CD1c-positive myeloid dendritic cell (primary cell): ENCODE data around the gene AMBP.
"Not testable (repeated sequence)": the region's sequence is repeated elsewhere in the genome, so short reads cannot be mapped to it uniquely, and the experiment has no call there.

Experiments
- DNase-seq: peaks from one replicate; pipeline ENCODE4 v3.0.0-alpha.2; 2016; ENCODE audit errors: extremely low spot score

Gene AMBP

DNA sequence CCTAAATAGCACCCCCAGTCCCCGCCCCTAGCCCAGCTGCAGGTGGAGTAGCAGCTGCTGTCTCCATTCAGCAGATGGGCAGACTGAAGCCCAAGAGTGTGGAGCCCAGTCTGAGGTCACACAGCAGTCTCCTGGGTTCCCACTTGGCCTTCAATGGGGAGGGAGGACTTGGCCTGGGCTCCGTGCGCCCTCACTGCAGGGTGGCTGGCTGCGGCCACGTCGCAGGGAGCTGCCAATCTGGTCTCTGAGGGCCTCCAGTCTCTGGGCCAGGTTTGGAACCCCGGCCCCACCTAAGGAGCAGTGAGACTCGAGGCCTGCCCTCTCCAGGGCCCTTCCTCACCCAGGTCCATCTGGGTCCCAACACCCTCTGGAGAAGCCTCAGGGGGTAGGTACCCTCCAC lies 13.6 kb upstream of the AMBP start:
- no peak for DNase-seq

DNA sequence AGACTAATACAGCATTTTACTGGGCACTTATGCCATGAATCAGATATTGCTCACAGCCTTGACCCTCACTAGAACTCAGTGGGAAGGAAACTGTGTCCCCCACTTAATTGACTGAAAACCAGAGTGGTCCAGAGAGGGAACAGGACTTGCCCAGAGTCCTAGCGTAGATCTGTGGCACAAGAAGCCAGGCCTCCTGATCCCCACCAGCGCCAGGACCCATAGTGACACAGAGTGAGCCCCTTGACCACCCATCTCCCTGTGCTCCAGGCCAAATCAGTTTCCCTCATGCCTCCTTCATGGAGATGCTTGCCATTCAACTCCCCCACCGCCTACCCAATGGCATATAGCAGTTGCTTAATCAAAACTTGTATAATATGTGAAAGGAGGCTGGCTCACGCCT lies 12.7 kb upstream of the AMBP start:
- DNase-seq: no peak

DNA sequence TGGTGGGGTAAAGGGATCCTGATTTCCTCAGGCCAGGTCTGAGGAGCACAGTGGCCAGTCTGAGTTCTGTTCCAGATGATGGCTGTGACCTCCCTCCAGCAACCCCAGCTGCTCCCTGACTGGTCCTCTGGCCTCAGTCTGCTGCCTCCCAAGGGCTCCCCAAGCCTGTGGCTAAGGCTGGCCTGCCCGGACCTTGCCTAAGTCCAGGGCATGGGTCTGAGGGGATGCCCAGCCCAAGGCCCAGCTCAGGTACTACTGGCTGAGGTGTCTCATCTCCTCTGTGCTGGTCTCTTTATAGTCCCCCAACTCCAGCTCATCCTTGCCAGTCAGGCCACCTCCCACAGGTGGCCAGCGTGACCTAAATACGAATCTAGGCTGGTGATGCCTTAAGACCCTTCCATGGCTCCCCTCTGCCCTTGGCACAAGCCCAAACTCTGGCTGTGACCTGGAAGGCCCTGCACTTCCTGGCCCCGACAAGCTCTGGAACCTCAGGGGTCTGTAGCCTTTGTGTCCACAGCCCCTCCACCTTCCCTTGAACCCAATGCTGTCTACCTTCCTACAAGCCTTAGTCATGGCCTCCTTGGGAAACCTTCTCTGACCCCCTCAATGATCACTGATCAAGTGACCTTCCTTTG lies 11.2 kb upstream of the AMBP start:
- DNase-seq: no peak

DNA sequence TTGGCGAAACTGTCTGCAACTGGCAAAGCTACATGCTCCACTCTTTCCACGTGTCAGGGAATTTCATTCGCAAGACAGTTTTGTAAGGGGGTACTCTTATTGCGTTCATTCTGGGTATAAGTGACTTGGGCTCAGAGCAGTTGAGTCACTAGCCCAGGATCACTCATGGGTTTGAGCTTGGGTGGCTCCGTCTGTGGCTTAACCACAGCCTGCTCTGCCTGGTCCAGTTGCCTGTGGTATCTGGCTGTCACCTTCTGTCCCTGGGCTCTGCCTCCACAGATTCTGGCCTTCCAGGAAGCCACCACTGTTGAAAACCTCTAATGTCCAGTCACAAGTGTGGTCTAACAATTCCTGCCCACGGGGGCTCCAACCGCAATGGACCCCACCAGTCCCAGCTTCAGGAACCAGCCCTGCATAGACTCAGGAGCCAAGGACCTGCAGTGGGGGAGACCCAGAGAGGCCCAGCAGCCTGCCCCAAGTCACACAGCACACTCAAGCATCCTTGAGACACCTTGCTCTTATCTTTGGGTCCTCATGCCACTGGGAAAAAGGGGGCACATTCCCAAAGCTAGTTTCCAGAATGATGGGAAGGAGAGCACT lies 10.6 kb upstream of the AMBP start:
- DNase-seq: no peak

DNA sequence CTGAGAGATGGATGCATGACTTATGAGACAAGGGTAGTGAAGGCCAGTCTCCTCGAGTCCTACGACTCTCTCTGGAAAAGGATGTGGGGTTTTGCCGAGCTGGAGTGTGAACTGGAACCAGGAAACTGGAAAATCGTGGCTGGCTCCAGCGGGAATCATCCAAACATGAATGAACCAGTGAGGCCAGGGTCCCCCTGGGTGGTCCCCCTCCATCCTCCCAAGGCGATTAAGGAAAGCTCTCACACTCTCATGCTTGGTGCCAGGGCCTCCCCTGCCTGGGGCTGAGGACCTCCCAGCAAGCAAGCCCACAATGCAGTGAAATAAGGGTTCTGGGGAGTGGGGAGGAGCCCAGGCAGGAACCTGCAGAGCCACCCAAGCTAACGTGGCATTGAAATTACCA lies 9.6 kb upstream of the AMBP start:
- no peak for DNase-seq

DNA sequence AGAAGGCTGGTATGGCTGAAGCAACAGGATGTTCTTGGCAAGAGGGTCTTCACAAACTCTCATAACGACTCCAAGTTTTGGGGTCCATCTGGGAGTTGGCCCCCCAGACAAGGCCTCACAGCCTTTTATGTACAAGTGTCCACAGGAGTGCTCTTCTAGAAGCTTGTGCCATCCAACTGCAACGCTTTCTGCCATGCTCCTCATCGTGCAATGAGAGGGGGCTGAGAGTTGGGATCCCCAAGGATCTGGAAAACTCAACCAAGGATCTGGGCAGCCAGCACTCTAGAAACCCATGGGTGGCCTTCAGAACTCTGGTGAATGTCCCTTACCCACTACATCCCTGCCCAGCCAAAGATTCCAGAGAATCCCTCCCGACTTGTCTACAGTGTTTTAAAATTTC lies 8.5 kb upstream of the AMBP start:
- DNase-seq: no peak

DNA sequence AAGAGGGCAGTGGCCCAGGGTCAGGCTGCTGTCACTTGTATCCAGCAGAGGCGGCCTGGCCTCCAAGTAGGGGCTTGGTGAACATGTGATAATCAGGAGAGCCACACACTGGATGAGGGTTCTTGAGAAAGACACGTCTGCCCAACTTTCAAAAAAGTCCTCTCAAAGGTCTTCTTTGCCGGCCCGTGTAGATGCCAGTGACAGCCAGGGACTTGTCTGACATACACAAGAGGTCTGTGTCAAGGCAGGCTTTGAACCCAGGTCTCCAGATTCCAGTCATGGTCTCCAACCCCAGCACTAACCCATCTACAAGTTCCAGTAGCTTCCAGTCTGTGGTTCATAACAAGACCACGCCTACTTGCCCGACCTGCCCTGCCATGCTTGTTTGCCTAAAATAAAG lies 7.9 kb upstream of the AMBP start:
- no peak for DNase-seq

DNA sequence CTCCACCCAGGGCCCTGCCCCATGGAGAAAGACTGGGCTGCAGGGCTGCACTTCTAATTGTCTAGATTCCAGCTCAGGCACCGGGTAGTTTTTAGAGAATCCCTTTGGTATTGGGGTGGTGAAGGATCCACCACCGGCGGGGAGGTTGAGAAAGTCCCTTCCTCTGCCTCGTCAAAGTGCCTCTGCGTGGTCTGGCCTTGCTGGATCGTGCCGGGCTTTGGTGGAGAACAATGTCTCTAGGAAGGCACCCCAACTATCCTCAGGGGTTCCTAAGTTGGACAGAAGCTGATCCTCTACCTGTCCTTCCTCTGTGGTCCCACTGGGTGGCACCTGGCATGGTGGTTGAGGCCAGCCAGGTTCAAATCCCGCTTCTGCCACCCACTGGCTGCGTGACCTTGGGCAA lies 7.3 kb upstream of the AMBP start:
- DNase-seq: no peak

DNA sequence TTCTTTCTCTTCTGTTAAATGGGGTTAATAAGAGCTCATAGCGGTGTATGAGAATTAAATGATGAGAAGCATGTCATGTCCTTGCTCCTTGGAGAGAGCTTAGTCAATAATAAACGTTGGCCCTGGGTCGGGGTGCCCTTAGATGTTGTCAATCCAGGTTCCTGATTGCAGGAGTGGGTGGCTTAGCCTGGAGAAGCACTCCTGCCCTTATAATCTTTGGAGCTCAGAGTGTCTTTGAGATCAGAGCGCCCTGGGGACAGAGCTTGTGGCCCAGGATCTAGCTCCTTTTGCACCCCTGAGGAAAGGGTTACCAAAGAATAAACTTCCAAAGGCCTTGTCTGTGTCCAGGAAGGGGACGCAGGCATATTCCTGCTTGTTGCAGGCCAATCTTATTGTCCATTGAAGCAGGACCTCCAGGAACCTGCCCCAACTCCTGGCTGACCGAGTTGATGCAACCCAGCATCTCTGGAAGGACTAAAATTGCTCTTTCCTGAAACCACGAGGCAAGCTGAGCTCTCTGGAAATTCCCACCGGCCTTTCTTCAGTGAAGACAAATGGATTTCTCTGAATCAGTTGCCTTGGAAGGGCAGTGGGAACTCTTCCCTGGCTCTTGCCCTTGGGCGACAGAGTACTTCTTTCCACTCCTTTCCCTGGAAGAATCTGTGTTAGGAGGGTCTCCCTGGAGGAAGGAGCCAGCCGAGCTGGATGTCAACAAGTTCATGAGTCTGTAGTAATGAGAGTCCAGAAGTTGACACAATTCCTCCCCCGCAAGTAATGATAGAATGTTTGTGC lies 6.4 kb upstream of the AMBP start:
- no peak for DNase-seq

DNA sequence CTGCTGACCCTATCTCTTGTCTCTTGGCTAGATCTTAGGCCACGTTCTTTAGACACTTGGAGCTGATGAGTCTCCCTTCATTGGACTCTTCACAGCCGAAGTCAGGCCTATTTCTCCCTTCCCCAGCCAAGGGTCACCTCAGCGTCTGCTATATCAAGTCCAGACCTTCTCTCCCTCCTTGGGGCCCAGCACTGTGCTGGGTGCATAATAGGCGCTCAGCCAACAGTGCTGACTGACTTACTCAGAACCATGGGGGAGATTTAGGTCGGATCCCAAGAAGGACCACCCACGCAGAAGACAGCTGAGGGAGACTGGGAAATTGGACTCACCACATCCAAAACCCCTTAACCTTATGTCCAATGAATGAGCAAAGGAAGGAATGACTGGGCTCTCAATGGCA lies 5.6 kb upstream of the AMBP start:
- DNase-seq: no peak

DNA sequence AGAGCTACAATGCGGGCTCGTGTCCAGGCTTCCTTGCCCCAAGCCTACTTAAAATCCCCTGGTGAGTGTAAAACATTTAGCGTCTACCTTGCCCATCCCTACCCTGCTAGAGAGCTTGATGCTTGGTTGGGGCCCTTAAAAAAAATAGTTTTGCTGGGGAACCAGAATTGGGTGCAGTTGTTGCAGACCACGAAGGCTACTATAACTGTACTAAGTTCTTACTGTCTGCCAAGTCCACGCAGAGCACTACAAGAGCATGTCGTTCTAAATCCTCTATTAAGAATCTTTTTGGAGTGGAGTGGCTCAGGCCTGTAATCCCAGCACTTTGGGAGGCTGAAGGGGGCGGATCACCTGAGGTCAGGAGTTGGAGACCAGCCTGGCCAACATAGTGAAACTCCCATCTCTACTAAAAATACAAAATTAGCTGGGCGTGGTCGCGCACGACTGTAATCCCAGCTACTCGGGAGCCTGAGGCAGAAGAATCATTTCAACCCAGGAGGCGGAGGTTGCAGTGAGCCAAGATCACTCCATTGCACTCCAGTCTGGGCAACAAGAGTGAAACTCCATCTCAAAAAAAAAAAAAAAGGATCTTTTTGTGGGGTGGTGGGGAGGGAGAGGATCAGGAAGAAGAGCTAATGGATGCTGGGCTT lies 4.8 kb upstream of the AMBP start:
- DNase-seq: not testable (repeated sequence)

DNA sequence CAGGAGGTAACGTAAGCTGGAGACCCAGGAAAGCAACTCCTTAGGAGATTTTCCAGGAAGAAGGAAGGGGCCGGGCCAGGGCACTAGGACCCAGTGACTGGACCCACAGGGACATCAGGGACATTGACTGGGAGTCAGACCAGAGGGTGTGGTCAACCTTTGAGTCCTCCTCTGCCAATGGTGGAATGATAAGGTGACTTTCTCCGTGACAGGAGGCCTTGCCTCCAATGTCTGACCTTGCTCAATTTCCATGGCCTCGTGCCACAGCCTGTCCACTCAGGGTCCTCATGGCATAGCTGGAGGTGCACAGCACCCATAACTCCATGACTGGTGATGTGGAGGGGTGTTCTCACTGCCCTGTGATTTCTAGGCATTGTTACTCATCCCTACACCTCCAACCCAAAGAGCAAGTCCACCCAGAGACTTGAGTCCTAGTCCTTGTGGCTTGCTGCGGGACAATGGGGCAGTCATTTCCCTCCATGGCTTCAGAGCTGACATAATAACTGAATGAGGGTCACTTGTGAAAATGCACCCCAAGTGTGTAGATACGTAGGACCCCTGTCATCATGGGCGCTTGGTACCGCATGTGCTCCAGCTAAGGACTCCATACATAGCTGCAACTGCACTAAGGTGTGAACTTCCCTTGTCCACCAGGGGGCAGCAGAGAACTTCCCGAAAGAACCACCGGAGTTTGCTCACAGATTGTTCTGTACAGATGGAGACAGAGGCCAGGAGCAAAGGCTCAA lies 4.1 kb upstream of the AMBP start:
- peak; percentile 82 for DNase-seq

DNA sequence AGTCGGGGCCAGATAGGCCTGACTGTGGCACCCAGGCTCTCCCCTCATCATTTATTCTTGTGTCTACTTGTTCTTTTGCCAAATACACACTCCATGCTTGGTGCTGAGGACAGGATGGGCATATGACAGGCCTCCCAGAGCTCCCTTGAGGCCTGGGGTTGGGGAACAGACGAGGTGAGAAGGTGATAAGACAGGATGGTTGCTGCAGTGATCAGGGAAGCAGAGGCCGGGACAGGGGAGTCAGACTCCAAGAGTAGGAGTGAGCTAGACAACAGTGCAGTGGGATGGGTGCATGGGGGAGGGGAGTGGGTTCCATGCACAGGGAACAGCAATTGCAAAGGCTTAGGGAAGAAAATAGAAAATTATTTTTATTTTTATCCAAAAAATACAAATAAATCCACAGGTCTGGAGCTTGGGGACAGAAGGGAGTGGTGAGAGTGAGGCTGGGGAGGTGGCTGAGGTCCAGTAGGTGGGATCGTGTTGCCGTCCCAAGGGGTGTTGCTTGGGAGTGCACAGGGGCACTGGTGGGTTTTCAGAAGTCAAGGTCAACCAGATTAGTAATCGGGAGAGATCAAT lies 3.4 kb upstream of the AMBP start:
- no peak for DNase-seq

DNA sequence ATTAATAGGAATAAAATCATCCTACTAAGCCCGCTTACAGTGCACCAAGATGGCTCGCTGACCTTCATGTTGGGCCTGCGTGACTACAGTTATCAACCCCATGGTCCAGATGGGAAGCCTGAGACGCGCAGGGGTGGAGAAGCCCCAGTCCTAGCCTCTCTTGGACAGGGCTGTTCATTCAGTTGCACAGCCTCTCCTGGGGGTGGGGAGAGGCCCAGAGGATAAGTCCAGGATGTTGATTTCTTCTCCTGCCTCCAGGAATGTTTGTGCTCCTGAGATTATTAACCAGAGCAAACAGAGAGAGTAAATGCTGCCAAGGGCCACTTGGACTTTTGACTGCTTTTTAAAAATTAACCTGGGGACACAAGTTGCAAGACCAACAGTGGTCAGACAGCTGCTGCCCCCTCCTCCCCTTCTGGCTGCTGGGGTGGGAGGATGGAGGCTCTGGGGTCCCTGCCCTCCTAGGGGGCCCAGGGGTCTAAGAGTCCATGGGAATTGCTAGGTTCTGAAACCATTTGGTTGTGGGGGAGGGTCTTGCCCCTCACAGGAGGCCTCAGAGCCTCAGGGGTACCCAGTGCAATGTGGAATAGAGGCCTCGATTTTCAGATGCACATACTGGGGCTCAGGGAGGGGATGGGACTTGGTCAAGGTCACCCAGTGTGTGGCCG lies 2.8 kb upstream of the AMBP start:
- DNase-seq: no peak

DNA sequence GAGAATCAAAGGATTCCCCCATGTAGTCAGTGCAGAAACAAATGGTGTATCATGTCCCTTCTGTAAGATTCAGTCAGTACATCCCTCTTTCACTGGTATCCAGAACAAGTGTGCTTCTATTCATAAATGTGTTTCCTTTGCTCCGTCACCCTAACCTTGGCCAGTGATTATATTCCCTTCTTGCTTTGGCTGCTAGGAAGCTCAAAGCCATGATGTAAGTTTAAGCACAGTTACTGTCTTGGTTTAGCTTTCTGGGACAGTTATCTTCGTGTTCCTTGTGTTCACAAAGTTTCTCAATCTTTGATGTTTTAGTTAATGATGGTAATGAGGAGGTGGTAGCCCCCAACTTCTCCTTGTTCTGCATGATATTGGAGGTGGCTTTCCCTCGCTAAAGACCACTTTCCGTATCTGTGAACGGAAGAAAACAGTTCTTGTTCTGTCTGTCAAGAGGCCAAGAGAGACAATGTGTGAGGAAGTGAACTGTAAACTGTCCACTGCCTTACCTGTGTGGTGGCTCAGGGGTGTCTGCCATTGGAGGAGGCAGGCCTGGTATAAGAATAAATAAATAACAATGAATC lies 2.2 kb upstream of the AMBP start:
- DNase-seq: no peak

DNA sequence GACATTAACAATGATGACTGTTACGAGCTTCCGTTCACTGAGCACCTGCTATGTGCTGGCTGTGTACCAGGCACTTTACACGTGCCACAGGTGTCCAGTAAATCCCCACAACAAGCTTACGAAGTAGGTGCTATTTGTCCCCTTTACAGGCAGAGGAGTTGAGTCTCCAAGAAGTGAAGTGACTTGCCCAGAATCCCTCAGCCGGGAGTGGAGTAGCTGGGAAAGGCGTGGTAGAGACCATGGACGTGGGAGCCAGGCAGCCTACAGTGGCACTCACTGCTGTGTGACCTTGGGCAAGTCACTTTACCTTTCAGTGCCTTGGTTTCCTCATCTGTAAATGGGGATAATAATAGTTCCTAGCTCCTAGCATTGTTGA lies 669 bp upstream of the AMBP start:
- DNase-seq: no peak

DNA sequence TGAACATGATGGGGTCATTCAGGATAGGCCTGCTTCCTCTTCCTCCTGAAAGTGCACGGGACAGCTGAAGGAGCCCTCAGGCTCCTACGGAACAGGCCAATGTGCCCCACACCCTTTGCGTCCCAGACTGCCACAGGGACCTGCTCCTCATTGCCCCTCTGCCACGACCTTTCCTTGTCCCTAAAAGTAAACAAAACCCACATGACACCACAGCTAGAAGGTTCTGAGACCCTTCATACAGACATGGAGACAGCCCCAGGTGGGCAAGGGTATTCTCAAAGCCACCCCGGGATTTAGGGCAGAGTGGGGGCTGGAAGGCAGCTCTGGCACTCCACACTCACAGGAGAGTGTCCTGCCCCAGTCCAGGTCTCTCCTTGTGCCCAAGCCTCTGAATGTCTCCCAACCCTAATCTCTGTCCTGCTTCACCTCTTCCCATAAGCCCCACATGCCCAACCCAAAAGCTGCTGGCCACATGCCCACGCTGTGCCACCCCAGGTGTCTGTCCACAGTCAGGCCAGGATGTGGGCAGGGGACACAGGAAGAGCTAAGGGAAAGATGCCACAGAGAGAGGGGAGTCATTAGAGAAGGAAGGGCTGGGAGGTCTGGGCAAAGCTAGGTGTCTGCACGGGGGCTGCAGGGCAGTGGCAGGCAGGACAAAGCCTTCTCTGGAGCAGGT lies 800 bp downstream of the AMBP start:
- no peak for DNase-seq

DNA sequence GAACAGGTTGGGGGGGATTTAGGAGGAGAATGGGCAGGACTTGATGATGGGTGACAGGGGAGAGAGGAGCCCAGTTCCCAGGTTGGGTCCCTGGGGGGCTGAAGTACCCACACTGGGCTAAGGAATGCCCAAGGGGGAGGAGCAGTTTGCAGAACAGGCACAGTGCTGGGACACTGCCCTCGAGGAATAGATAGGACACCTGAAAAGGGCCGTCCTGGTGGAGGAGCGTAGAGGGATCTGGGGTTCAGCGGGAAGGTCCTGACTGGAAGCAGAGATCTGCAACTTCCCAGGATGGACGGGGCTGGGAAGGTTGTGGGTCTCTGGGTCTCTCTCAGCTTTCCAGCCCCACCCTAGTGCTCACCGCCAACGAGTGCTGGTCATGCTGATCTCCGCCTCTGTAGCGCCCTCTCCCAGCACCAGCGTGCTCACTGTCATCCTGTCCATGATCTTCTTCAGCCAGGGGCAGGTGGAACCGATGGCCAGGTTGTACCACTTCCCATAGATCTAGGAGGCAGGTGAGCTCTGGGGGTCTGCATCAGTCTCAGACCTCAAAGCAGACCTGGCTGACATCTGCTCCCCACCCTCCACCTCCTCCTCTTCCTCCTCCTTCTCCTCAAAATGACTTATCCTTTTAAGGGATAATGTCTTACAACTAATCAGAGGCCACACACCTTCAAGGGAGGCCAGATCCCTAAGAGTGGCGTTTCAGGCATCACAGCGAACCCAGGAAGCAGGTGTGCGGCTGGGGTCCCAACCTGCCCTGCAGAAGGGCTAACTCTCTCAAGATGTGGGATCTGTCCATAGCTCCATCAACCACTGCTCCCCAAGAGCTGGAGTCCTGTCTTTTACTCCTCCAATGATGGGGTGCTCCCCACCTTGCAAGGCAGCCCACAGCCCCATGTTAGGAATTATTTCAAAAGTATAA lies 1.6 kb downstream of the AMBP start:
- DNase-seq: no peak

DNA sequence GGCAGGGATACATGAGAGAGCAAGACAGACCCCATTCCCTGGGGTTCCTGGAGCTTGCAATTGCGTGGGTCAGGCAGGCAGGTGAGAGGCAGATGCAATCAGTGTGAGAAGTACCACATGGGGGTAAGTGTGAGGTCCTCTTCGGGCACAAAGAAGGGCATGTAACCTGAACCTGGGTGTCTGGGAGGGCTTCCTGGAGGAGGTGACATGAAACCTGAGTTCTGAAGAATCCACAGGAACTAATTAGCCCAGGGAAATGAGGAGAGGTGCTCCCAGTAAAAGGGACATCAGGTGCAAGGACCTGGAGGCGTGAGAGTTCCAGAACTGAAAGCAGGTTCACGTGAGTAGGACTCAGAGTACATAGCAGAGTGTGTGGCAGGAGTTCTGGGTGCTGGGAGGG lies 2.5 kb downstream of the AMBP start:
- no peak for DNase-seq
